Fibroblast of the aortic adventitia (primary cell): ENCODE results near the gene NHERF1. TPM values are rescaled to one million over a fixed set of nuclear protein-coding genes. Genes with fewer than 3 reads are reported as not detected.

Experiments used
- DNase-seq: peaks from one replicate; pipeline ENCODE4 v3.0.0-alpha.2; 2010; ENCODE audit warnings: low read depth
- H3K4me3 ChIP-seq: 2 replicates; pipeline ENCODE4 v1.5.1; 2011; ENCODE audit warnings: low read depth, mild to moderate bottlenecking, control low read depth, low read length, moderate library complexity
- CTCF ChIP-seq: IDR thresholded peaks from 2 replicates; pipeline ENCODE4 v1.5.1; 2011; ENCODE audit warnings: mild to moderate bottlenecking, low read length, control low read depth, inconsistent platforms; ENCODE audit not compliant: insufficient read depth
- total RNA-seq: library from RNA; depleted of rRNA; stranded (reverse); fragments of >200 nt; gene quantifications from 2 replicates; pipeline ENCODE4 v1.2.3, GENCODE V29; 2012; ENCODE audit warnings: low replicate concordance

The NHERF1 gene
- total RNA-seq, 1 donor = 11.0 TPM

- no peak for DNase-seq
- no peak for TF ChIP-seq CTCF
- H3K4me3 ChIP-seq = no peak overlapping the region
Measured at GRCh38 chr17:74779948-74780400, 31.5 kb downstream of the NHERF1 start.

DNA sequence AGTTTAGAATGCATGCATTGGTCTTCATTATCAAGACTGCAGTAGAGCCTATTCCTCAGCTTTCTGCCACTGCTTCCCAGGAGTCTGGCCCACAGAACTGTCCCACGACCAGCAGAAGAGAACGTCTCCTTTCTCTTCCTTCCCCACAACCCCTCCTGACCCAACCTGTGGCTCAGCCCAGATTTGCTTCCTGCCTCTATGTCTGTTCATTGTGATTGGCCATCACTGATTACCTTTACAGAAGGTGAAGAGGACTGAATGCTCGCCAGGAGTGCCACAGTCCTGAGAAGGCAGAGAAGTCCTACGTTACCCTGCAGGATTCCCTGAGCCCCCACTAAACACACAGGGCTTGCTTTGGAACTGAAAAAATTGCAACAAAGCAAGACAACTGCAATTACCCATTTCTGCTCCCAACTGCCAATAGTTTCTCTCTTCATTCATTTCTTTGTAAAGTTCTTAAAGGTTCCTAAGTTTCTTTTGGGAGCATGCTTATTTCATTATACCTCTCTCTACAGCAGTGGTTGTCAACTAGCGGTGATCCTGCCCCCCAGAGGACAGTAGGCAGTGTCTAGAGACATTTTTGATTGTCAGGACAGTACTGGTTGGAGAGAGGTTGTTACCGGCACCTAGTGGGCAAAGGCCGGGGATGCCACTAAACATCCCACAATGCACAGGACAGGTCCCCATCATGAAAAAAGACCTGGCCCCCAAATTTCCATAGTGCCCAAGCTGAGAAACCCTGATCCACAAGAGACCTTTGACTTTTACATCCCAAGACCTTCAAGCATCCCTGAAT lies 32.2 kb downstream of the NHERF1 start:
- TF ChIP-seq CTCF = peak; percentile 8
- no peak overlapping the region for H3K4me3 ChIP-seq
- DNase-seq = no peak

GRCh38 chr17:74782571-74782970 lies 34.1 kb downstream of the NHERF1 start:
- H3K4me3 ChIP-seq = no peak overlapping the region
- no peak for DNase-seq
- TF ChIP-seq CTCF = no peak

- no peak for TF ChIP-seq CTCF
- DNase-seq = no peak
- no peak overlapping the region for H3K4me3 ChIP-seq
Measured at GRCh38 chr17:74784125-74784810, 35.8 kb downstream of the NHERF1 start.

DNA sequence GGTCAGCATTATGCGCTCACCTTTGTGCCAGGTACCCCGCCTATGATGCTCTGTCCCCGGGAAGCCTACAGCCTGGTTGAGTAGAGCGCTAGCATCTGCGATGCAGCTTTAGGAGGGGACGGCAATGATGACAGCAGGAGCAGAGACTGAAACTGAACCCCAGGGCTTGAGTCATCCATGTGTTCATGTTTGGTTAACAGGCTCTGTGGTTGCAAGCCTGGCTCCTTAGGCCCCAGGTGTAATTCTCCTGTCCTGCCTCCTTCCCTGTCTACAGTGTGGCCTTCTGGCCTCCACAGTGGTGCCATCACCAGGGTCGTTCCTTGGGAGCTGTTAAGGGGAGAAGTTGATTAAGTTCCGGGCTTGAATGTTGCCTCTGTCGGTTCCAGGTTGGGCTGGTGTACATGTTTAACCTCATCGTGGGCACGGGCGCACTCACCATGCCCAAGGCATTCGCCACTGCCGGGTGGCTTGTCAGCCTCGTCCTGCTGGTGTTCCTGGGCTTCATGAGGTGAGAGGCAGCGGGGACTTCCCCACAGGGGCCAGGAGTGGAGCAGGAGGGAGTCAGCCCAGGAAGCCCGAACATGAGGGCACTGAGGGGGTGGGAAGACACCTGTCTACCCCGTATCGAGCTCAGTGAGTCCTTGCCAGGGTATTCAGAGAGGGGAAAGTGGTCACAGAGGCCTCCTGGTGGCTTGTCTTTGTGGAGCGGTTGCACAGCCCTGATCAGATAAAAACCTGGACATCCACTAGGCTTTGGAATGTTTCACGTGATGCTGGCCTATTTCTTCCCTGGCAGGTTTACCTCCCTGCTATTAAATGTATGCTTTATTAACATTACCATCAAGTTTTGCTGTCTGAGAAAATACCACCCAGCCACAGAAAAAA lies 36.9 kb downstream of the NHERF1 start:
- no peak for TF ChIP-seq CTCF
- no peak for DNase-seq
- H3K4me3 ChIP-seq = no peak overlapping the region

DNA sequence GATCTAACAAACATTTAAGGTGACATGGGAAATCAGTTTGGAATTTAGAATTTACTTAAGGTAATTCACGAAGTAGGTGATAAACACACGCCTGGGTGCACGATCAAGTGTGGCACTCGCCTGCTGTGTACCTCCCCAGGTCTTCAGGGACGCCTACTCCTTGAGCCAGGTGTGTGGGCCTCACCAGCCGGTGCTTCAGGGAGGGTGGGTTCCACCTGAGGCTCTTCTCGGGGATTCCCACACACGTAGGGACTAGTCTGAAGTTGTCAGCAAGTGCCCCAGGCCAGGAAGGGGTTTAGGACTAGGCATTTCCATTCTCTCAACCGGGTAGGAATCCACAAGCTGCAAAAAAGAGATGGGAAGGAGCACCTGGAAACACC lies 37.5 kb downstream of the NHERF1 start:
- no peak for TF ChIP-seq CTCF
- no peak overlapping the region for H3K4me3 ChIP-seq
- no peak for DNase-seq
